H1 (cell line): ENCODE data around the gene ZNF37A.

Experiments
- CEBPB ChIP-seq: IDR thresholded peaks from 2 replicates; pipeline ENCODE4 v1.6.1; 2012; ENCODE audit warnings: low read depth, low read length
- CREB1 ChIP-seq: IDR thresholded peaks from 2 replicates; pipeline ENCODE4 v1.6.1; 2012; ENCODE audit warnings: inconsistent platforms
- CTCF ChIP-seq, 3 experiments: IDR thresholded peaks; 1 replicate in 2 of 3; 2 replicates in 1 of 3; pipeline versions ENCODE4 v1.5.1 to v1.6.1; 2011; ENCODE audit warnings: low read length in 3 of 3, mild to moderate bottlenecking in 3 of 3, inconsistent platforms in 2 of 3, low read depth in 1 of 3, moderate library complexity in 1 of 3; ENCODE audit not compliant: insufficient read depth in 1 of 3; ENCODE audit errors: control extremely low read depth in 1 of 3
- EZH2 ChIP-seq: fragments of 200-600 bp; sonication (generic); IDR thresholded peaks from 2 replicates; pipeline ENCODE4 v1.7.1; 2012; ENCODE audit warnings: low read depth, mild to moderate bottlenecking, moderate library complexity, low read length, inconsistent platforms; ENCODE audit not compliant: severe bottlenecking
- NANOG ChIP-seq: IDR thresholded peaks from 2 replicates; pipeline ENCODE4 v1.6.1; 2011; ENCODE audit warnings: low read length, low read depth, mild to moderate bottlenecking, inconsistent platforms; ENCODE audit not compliant: insufficient read depth, poor library complexity, severe bottlenecking
- PHF8 ChIP-seq: fragments of 200-600 bp; sonication (generic); conservative IDR thresholded peaks from 2 replicates; pipeline ENCODE4 v1.7.1; 2012; ENCODE audit warnings: low read depth, mild to moderate bottlenecking, inconsistent platforms, low read length, moderate library complexity
- POLR2A ChIP-seq, 2 experiments: IDR thresholded peaks; 1 replicate in 1 of 2; 2 replicates in 1 of 2; pipeline ENCODE4 v1.6.1; 2011; ENCODE audit warnings: low read depth in 2 of 2, low read length in 2 of 2, mild to moderate bottlenecking in 2 of 2; ENCODE audit errors: control extremely low read depth in 1 of 2
- SUZ12 ChIP-seq: fragments of 200-600 bp; sonication (generic); IDR thresholded peaks from 2 replicates; pipeline ENCODE4 v1.6.1; 2012; ENCODE audit warnings: mild to moderate bottlenecking, inconsistent platforms, low read length, moderate library complexity, mixed read lengths
- TAF1 ChIP-seq: IDR thresholded peaks from 2 replicates; pipeline ENCODE4 v1.6.1; 2011; ENCODE audit warnings: mild to moderate bottlenecking, low read depth, low read length

- no peak for TF ChIP-seq PHF8
- no peak for TF ChIP-seq NANOG
- no peak for TF ChIP-seq CTCF (IDR thresholded peaks at IDR 0.05; ENCODE audit: control extremely low read depth in 1 of 3, insufficient read depth in 1 of 3, low read depth in 1 of 3, low read length in 3 of 3)
- no peak for TF ChIP-seq CEBPB
- TF ChIP-seq POLR2A (IDR thresholded peaks at IDR 0.05; ENCODE audit: control extremely low read depth in 1 of 2, low read depth in 2 of 2, low read length in 2 of 2) = no peak
- TF ChIP-seq EZH2 = no peak
- no peak for TF ChIP-seq SUZ12
- no peak for TF ChIP-seq CREB1
- no peak for TF ChIP-seq TAF1
Observed at GRCh38 chr10:38119038-38119437, 24.9 kb downstream of the ZNF37A start.
